ENCODE measurements around the gene GMDS.

Gene GMDS

DNA sequence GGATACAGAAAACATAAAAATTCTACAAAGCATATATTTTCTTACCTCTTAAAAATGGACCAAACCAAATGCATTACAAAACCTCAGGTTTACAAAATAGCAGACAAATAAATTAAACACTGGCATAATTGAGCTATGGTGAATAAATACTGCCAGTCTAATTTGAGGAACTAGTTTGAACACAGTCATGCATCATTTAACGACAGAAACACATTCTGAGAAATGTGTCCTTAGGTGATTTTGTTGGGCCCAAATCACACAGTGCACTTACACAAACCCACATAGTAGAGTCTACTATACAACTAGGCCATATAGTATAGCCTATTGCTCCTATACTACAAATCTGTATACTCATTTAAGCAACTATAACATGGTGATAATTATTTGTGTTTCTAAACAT lies 420.1 kb downstream of the GMDS start:
- no peaks in the 10 kb centered on the region for H3K9me2 ChIP-seq (replicated peaks; ENCODE audit: insufficient read depth, low read length)
- no peak overlapping the region for H2AFZ ChIP-seq (ENCODE audit: low read length)
- H3K4me2 ChIP-seq (ENCODE audit: low read depth, low read length) = no peak overlapping the region
- peaks cover 7% of the 10 kb centered on the region; the same call in 1 of the 2 replicates for H3F3A ChIP-seq (ENCODE audit: insufficient read depth, low read length)
- H3K36me3 ChIP-seq (replicated peaks; ENCODE audit: insufficient read depth, low read length) = no peaks in the 10 kb centered on the region
- peaks cover 17% of the 10 kb centered on the region for H3K4me1 ChIP-seq (ENCODE audit: low read length)
- no peak overlapping the region for H3K9ac ChIP-seq (ENCODE audit: low read length)
- H3K9me3 ChIP-seq (replicated peaks; ENCODE audit: insufficient read depth, low read length) = no peaks in the 10 kb centered on the region
- H4K20me1 ChIP-seq (ENCODE audit: insufficient read depth, low read length) = no peaks in the 10 kb centered on the region
- H3K4me3 ChIP-seq (ENCODE audit: low read length) = no peak overlapping the region
- TF ChIP-seq EZH2 (optimal IDR thresholded peaks at IDR 0.05; ENCODE audit: low read depth, low read length) (no peak), EZH2phosphoT487 (IDR thresholded peaks at IDR 0.05; ENCODE audit: low read length) (no peak)
- TF ChIP-seq, protein P1, sequence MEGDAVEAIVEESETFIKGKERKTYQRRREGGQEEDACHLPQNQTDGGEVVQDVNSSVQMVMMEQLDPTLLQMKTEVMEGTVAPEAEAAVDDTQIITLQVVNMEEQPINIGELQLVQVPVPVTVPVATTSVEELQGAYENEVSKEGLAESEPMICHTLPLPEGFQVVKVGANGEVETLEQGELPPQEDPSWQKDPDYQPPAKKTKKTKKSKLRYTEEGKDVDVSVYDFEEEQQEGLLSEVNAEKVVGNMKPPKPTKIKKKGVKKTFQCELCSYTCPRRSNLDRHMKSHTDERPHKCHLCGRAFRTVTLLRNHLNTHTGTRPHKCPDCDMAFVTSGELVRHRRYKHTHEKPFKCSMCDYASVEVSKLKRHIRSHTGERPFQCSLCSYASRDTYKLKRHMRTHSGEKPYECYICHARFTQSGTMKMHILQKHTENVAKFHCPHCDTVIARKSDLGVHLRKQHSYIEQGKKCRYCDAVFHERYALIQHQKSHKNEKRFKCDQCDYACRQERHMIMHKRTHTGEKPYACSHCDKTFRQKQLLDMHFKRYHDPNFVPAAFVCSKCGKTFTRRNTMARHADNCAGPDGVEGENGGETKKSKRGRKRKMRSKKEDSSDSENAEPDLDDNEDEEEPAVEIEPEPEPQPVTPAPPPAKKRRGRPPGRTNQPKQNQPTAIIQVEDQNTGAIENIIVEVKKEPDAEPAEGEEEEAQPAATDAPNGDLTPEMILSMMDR (IDR thresholded peaks at IDR 0.05; ENCODE audit: low read length) = no peak
- no peaks in the 10 kb centered on the region for H3K27me3 ChIP-seq (replicated peaks; ENCODE audit: insufficient read depth, low read length)
- no peak overlapping the region for H3K27ac ChIP-seq (ENCODE audit: low read length)
- no peak for DNase-seq
- H3K79me2 ChIP-seq (ENCODE audit: low read length) = no peaks in the 10 kb centered on the region

DNA sequence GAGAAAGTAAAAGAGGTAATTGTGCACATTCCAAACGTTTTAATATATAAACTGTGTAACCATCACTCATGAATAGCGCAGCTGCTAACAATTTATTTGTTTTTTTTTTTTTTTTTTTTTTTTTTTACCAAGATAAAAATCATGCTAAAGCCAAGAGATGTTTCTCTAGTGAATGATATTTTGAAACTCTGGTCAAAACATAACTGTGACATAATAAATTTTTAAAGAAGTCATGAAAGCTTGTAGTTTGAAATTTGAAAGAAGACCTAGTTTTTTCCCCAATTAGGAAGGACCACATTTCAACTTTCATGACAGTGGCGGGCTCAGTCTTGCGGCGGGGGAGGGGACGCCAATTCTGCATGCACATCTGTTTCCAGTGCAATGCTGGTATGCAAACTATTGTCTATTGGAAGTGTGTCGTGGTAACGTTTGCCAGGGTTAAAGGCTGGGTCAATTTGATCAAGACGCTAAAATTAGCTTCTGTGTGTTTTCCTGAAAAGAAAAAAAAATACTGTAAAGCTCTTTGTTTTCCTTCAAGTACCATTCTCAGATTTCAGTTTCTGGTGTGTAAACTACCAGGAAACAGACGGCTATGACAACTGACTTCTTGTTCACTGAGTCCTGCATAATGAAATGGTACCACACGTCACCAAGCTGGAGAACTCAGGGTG lies 423.8 kb downstream of the GMDS start:
- TF ChIP-seq, protein P1 (IDR thresholded peaks at IDR 0.05; ENCODE audit: low read length) = no peak
- TF ChIP-seq EZH2phosphoT487 (IDR thresholded peaks at IDR 0.05; ENCODE audit: low read length) = no peak
- no peak for TF ChIP-seq EZH2 (optimal IDR thresholded peaks at IDR 0.05; ENCODE audit: low read depth, low read length)
- H3K4me3 ChIP-seq (ENCODE audit: low read length) = no peak overlapping the region
- no peaks in the 10 kb centered on the region for H3K27me3 ChIP-seq (replicated peaks; ENCODE audit: insufficient read depth, low read length)
- H3K9ac ChIP-seq (ENCODE audit: low read length) = no peak overlapping the region
- H3K27ac ChIP-seq (ENCODE audit: low read length) = peak overlapping the region; percentile 39; the same call in 1 of the 2 replicates
- peak overlapping the region; percentile 48; the same call in 1 of the 2 replicates for H3K4me2 ChIP-seq (ENCODE audit: low read depth, low read length)
- no peaks in the 10 kb centered on the region for H3K9me2 ChIP-seq (replicated peaks; ENCODE audit: insufficient read depth, low read length)
- H2AFZ ChIP-seq (ENCODE audit: low read length) = no peak overlapping the region
- H3F3A ChIP-seq (ENCODE audit: insufficient read depth, low read length) = peaks cover 7% of the 10 kb centered on the region; the same call in 1 of the 2 replicates
- no peaks in the 10 kb centered on the region for H3K9me3 ChIP-seq (replicated peaks; ENCODE audit: insufficient read depth, low read length)
- no peaks in the 10 kb centered on the region for H4K20me1 ChIP-seq (ENCODE audit: insufficient read depth, low read length)
- H3K79me2 ChIP-seq (ENCODE audit: low read length) = no peaks in the 10 kb centered on the region
- H3K4me1 ChIP-seq (ENCODE audit: low read length) = peaks cover 17% of the 10 kb centered on the region
- DNase-seq = peak; percentile 80
- H3K36me3 ChIP-seq (replicated peaks; ENCODE audit: insufficient read depth, low read length) = no peaks in the 10 kb centered on the region

DNA sequence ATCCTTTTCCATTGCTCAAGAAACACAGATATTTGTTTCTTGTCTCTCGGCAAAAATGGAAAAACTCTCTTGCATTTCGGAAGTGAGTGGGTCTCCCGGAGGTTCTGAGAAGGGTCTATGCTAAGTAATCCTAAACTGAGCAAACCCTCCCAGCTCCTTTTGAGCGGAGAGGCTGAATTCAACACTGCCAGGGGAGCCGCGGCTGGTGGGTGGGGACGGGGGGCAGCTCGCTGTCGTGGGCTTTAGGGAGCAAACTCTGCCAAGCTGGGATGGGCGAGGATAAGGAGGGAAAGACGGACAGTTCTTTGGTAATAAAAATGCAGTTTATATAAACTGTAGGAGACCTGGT lies 424.3 kb downstream of the GMDS start:
- no peak overlapping the region for H3K9ac ChIP-seq (ENCODE audit: low read length)
- no peaks in the 10 kb centered on the region for H3K36me3 ChIP-seq (replicated peaks; ENCODE audit: insufficient read depth, low read length)
- H3K79me2 ChIP-seq (ENCODE audit: low read length) = no peaks in the 10 kb centered on the region
- H3K9me2 ChIP-seq (replicated peaks; ENCODE audit: insufficient read depth, low read length) = no peaks in the 10 kb centered on the region
- TF ChIP-seq EZH2phosphoT487 (IDR thresholded peaks at IDR 0.05; ENCODE audit: low read length) (no peak), EZH2 (optimal IDR thresholded peaks at IDR 0.05; ENCODE audit: low read depth, low read length) (no peak)
- TF ChIP-seq, protein P1 (IDR thresholded peaks at IDR 0.05; ENCODE audit: low read length) = no peak
- H4K20me1 ChIP-seq (ENCODE audit: insufficient read depth, low read length) = no peaks in the 10 kb centered on the region
- peak overlapping the region; percentile 26; the same call in 1 of the 2 replicates for H3K4me2 ChIP-seq (ENCODE audit: low read depth, low read length)
- H3K27ac ChIP-seq (ENCODE audit: low read length) = no peak overlapping the region; the same call in 1 of the 2 replicates
- H3K27me3 ChIP-seq (replicated peaks; ENCODE audit: insufficient read depth, low read length) = no peaks in the 10 kb centered on the region
- no peak overlapping the region for H3K4me3 ChIP-seq (ENCODE audit: low read length)
- H2AFZ ChIP-seq (ENCODE audit: low read length) = no peak overlapping the region
- peaks cover 7% of the 10 kb centered on the region; the same call in 1 of the 2 replicates for H3F3A ChIP-seq (ENCODE audit: insufficient read depth, low read length)
- H3K9me3 ChIP-seq (replicated peaks; ENCODE audit: insufficient read depth, low read length) = no peaks in the 10 kb centered on the region
- H3K4me1 ChIP-seq (ENCODE audit: low read length) = peaks cover 17% of the 10 kb centered on the region
- DNase-seq = no peak
